Liver (tissue), 9 donors: ENCODE data around the gene PCYOX1L. TPM values are rescaled to one million over a fixed set of nuclear protein-coding genes. Genes with fewer than 3 reads are reported as not detected.

ENCODE experiments used
- DNase-seq: peaks from one replicate; pipeline ENCODE4 v3.0.0-alpha.2; 2017; ENCODE audit warnings: low spot score
- H3K27ac ChIP-seq, 2 donors: one replicate each; pipeline ENCODE4 v1.7.0; 2013; ENCODE audit warnings: inconsistent platforms in 2 of 2, low read length in 2 of 2, control low read depth in 1 of 2, low read depth in 1 of 2, mild to moderate bottlenecking in 1 of 2
- H3K27me3 ChIP-seq, 4 donors: one replicate each; pipeline versions ENCODE4 v1.6.1 to v1.7.0; 2013; ENCODE audit warnings: low read length in 3 of 4, inconsistent platforms in 1 of 4, mild to moderate bottlenecking in 1 of 4, moderate library complexity in 1 of 4; ENCODE audit not compliant: control insufficient read depth in 4 of 4, insufficient read depth in 4 of 4
- H3K36me3 ChIP-seq, 4 donors: one replicate each; pipeline versions ENCODE4 v1.6.1 to v1.7.0; 2013; ENCODE audit warnings: low read length in 3 of 4, mild to moderate bottlenecking in 3 of 4, low read depth in 1 of 4, moderate library complexity in 1 of 4; ENCODE audit not compliant: control insufficient read depth in 4 of 4, insufficient read depth in 3 of 4
- H3K4me1 ChIP-seq, 4 donors: one replicate each; pipeline versions ENCODE4 v1.6.1 to v1.7.0; 2013; ENCODE audit warnings: low read length in 3 of 4, mild to moderate bottlenecking in 3 of 4, moderate library complexity in 1 of 4; ENCODE audit not compliant: control insufficient read depth in 4 of 4, insufficient read depth in 4 of 4
- H3K4me3 ChIP-seq, 3 donors: one replicate each; pipeline versions ENCODE4 v1.6.1 to v1.7.0; 2013; ENCODE audit warnings: low read length in 3 of 3, control low read depth in 1 of 3, low read depth in 1 of 3, mild to moderate bottlenecking in 1 of 3
- H3K9ac ChIP-seq, 2 donors: one replicate each; pipeline ENCODE4 v1.7.0; 2013; ENCODE audit warnings: low read length in 2 of 2, mild to moderate bottlenecking in 2 of 2, moderate library complexity in 2 of 2, control low read depth in 1 of 2, low read depth in 1 of 2
- H3K9me3 ChIP-seq, 4 donors: one replicate each; pipeline versions ENCODE4 v1.6.1 to v1.7.0; 2013; ENCODE audit warnings: low read length in 3 of 4; ENCODE audit not compliant: control insufficient read depth in 4 of 4
- ATF3 ChIP-seq: IDR thresholded peaks from 2 replicates; pipeline ENCODE4 v1.6.1; 2016; ENCODE audit warnings: antibody characterized with exemption
- CTCF ChIP-seq: fragments of 150-350 bp; IDR thresholded peaks from 2 replicates; pipeline ENCODE4 v1.5.1; 2017; ENCODE audit warnings: improper control_type of control experiment, low read depth, low read length; ENCODE audit not compliant: missing input control
- EGR1 ChIP-seq, 2 donors: IDR thresholded peaks; 2 replicates each; pipeline ENCODE4 v1.6.1; 2016 to 2018; ENCODE audit warnings: antibody characterized with exemption in 2 of 2, low read depth in 2 of 2
- FOXA1 ChIP-seq: IDR thresholded peaks from 2 replicates; pipeline ENCODE4 v1.6.1; 2016; ENCODE audit warnings: antibody characterized with exemption
- GABPA ChIP-seq, 2 donors: IDR thresholded peaks in 1 of 2; conservative IDR thresholded peaks in 1 of 2; 2 replicates each; pipeline ENCODE4 v1.6.1; 2016; ENCODE audit warnings: antibody characterized with exemption in 2 of 2, mild to moderate bottlenecking in 1 of 2, moderate library complexity in 1 of 2
- HNF4G ChIP-seq: IDR thresholded peaks from 2 replicates; pipeline ENCODE4 v1.6.1; 2016; ENCODE audit warnings: antibody characterized with exemption
- JUND ChIP-seq, 2 donors: IDR thresholded peaks; 2 replicates each; pipeline ENCODE4 v1.6.1; 2016; ENCODE audit warnings: antibody characterized with exemption in 2 of 2
- MAX ChIP-seq: IDR thresholded peaks from 2 replicates; pipeline ENCODE4 v1.6.1; 2016; ENCODE audit warnings: antibody characterized with exemption
- RAD21 ChIP-seq, 2 donors: IDR thresholded peaks; 2 replicates each; pipeline ENCODE4 v1.6.1; 2016; ENCODE audit warnings: antibody characterized with exemption in 2 of 2, mild to moderate bottlenecking in 2 of 2
- RXRA ChIP-seq, 2 donors: IDR thresholded peaks; 2 replicates each; pipeline ENCODE4 v1.6.1; 2017 to 2018; ENCODE audit warnings: antibody characterized with exemption in 2 of 2, mild to moderate bottlenecking in 1 of 2
- SP1 ChIP-seq: IDR thresholded peaks from 2 replicates; pipeline ENCODE4 v1.6.1; 2018; ENCODE audit warnings: antibody characterized with exemption, mild to moderate bottlenecking
- TAF1 ChIP-seq: conservative IDR thresholded peaks from 2 replicates; pipeline ENCODE4 v1.6.1; 2016; ENCODE audit warnings: antibody characterized with exemption, mild to moderate bottlenecking
- YY1 ChIP-seq: IDR thresholded peaks from 2 replicates; pipeline ENCODE4 v1.6.1; 2016; ENCODE audit warnings: antibody characterized with exemption, mild to moderate bottlenecking
- ZBTB33 ChIP-seq: IDR thresholded peaks from 2 replicates; pipeline ENCODE4 v1.6.1; 2016; ENCODE audit warnings: antibody characterized with exemption
- WGBS: extraction: QIAGEN DNeasy Blood & Tissue Kit; methylation state at CpG from one replicate; pipeline ENCODE4 v1.1.7; 2013; 5-methylcytosine and 5-hydroxymethylcytosine counted together
- polyA plus RNA-seq, 2 donors: library from polyadenylated mRNA; stranded (reverse) in 1 of 2; unstranded in 1 of 2; fragments of 200-250 nt in 1 of 2; fragments of >200 nt in 1 of 2; fragmentation: Nextera tagmentation in 1 of 2; extraction: Ambion mirVana in 1 of 2; gene quantifications; one replicate each; pipeline versions ENCODE4 v1.2.1 to v1.2.3, GENCODE V29; 2013 to 2015
- total RNA-seq, 2 donors: library from RNA; depleted of rRNA; stranded (reverse); fragments of >200 nt; gene quantifications; one replicate each; pipeline ENCODE4 v1.2.3, GENCODE V29; 2014
- donor health status: healthy.
- donor health status: healthy.
- donor health status: healthy.
- donor health status: healthy.
- donor health status: healthy.

Gene PCYOX1L
- total and polyA plus RNA-seq, 4 donors: 0.47 to 4.4 (median 1.1) TPM

GRCh38 chr5:149356391-149356790 is 1.5 kb upstream of the PCYOX1L start:
- 94% methylated on average over 8 of the region's 8 CpGs for WGBS
- no peak for DNase-seq
- peaks cover 2 to 10% (median 5%) of the 10 kb centered on the region in 4 donors for H3K4me1 ChIP-seq
- H3K27me3 ChIP-seq: no peaks in the 10 kb centered on the region
- peaks cover 0 to 17% (median 12%) of the 10 kb centered on the region in 4 donors for H3K36me3 ChIP-seq
- TF ChIP-seq ATF3 (no peak), EGR1 (IDR thresholded peaks at IDR 0.05; ENCODE audit: low read depth in 2 of 2) (no peak), HNF4G (no peak), SP1 (no peak), YY1 (no peak), ZBTB33 (no peak), RXRA (IDR thresholded peaks at IDR 0.05) (no peak), GABPA (IDR thresholded peaks at IDR 0.05 in 1 of 2, conservative IDR thresholded peaks at IDR 0.05 in 1 of 2) (no peak), MAX (no peak)
- H3K9ac ChIP-seq: no peak overlapping the region
- no peak overlapping the region for H3K4me3 ChIP-seq
- no peaks in the 10 kb centered on the region for H3K9me3 ChIP-seq
- no peak overlapping the region for H3K27ac ChIP-seq

GRCh38 chr5:149358294-149358651 is 427 bp downstream of the PCYOX1L start:
- Histone ChIP-seq H3K36me3 (peaks cover 0 to 9% (median 2%) of the 10 kb centered on the region in 4 donors), H3K27ac (peak overlapping the region in 1 of 2 donors; percentile 25), H3K27me3 (no peaks in the 10 kb centered on the region), H3K4me1 (peaks cover 2 to 10% (median 5%) of the 10 kb centered on the region in 4 donors), H3K9me3 (no peaks in the 10 kb centered on the region), H3K4me3 (peak overlapping the region; percentile 12 to 61 (median 39)), H3K9ac (no peak overlapping the region)
- TF ChIP-seq FOXA1: no peak
- TF ChIP-seq GABPA (IDR thresholded peaks at IDR 0.05 in 1 of 2, conservative IDR thresholded peaks at IDR 0.05 in 1 of 2): no peak
- no peak for TF ChIP-seq ZBTB33
- TF ChIP-seq MAX: no peak
- no peak for TF ChIP-seq RAD21 (IDR thresholded peaks at IDR 0.05)
- no peak for TF ChIP-seq SP1
- TF ChIP-seq EGR1 (IDR thresholded peaks at IDR 0.05; ENCODE audit: low read depth in 2 of 2): no peak
- TF ChIP-seq CTCF: no peak
- no peak for TF ChIP-seq TAF1
- no peak for TF ChIP-seq JUND (IDR thresholded peaks at IDR 0.05)
- WGBS: 7% methylated on average over 18 of the region's 18 CpGs
- peak; percentile 44 for DNase-seq
